Activated naive CD8-positive, alpha-beta T cell treated with anti-CD3 and anti-CD28 coated beads, Interleukin-2, amount 50 U/mL, for 24 hours (primary cell): ENCODE results near the gene CEP131.

ENCODE experiments used
- ATAC-seq: fragments of 150-1000 bp; cut with Tn5 transposase; one replicate; pipeline ENCODE4 v1.10.0; 2021
- DNase-seq: peaks from one replicate; pipeline ENCODE4 v3.0.0; 2021
- H3K27ac Mint-ChIP-seq: one replicate; pipeline ENCODE4 v1.8.0; 2021; ENCODE audit warnings: mild to moderate bottlenecking, mixed read lengths
- H3K27me3 Mint-ChIP-seq: one replicate; pipeline ENCODE4 v1.8.0; 2021; ENCODE audit warnings: mixed read lengths
- H3K36me3 Mint-ChIP-seq: one replicate; pipeline ENCODE4 v1.8.0; 2021; ENCODE audit warnings: low read depth, mixed read lengths
- H3K4me1 Mint-ChIP-seq: one replicate; pipeline ENCODE4 v1.8.0; 2021; ENCODE audit warnings: mixed read lengths
- H3K4me3 Mint-ChIP-seq: one replicate; pipeline ENCODE4 v1.8.0; 2021; ENCODE audit warnings: mild to moderate bottlenecking, moderate library complexity, mixed read lengths
- H3K9me3 Mint-ChIP-seq: one replicate; pipeline ENCODE4 v1.8.0; 2021; ENCODE audit warnings: mixed read lengths

CEP131 gene

DNA sequence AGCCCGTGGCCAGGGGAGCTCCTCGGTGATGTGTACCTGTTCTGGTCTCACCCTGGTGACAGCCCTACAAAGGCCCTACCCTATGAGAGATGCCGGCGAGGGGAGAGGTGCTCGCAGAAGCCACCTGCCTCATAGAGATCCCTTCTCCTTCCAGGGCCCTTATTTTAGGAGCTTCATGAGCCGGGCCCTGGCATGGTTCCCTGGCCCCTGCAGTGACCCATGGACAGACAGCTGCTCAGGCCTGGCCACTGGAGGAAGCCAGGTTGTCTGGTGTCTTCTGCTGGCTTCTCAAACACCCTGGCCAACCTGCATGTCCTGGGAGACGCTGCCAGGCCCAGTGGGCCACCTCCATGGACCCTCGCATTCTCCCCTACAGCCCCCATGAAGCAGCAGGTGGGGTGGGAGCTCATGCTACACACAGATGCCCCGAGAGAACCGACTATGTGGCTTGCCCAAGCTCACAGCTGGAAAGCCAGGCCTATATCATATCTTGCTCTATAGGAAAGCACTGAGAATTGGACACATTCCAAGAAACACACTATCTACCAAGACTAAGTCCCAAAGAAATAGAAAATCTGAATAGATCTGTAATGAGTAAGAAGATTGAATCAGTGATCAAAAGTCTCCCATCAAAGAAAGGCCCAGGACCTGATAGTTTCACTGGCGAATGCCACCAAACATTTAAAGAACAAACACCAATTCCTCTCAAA is 49.6 kb downstream of the CEP131 start:
- Mint-ChIP-seq H3K27me3 (no peaks in the 10 kb centered on the region), H3K9me3 (no peaks in the 10 kb centered on the region), H3K4me1 (no peaks in the 10 kb centered on the region), H3K27ac (no peak overlapping the region), H3K36me3 (no peaks in the 10 kb centered on the region), H3K4me3 (no peak overlapping the region)
- ATAC-seq (no peak), DNase-seq (no peak)

- no peak overlapping the region for H3K27ac Mint-ChIP-seq
- no peak for DNase-seq
- ATAC-seq, result no peak
- H3K4me3 Mint-ChIP-seq, result no peak overlapping the region
- H3K9me3 Mint-ChIP-seq, result no peaks in the 10 kb centered on the region
- peaks cover 2% of the 10 kb centered on the region for H3K4me1 Mint-ChIP-seq
- peaks cover 2% of the 10 kb centered on the region for H3K27me3 Mint-ChIP-seq
- no peaks in the 10 kb centered on the region for H3K36me3 Mint-ChIP-seq
These were observed 50.8 kb downstream of the CEP131 start for GRCh38 chr17:81171941-81172340.

GRCh38 chr17:81170727-81171494 is 51.9 kb downstream of the CEP131 start:
- H3K27ac Mint-ChIP-seq, result no peak overlapping the region
- no peaks in the 10 kb centered on the region for H3K9me3 Mint-ChIP-seq
- H3K36me3 Mint-ChIP-seq, result no peaks in the 10 kb centered on the region
- H3K4me3 Mint-ChIP-seq, result no peak overlapping the region
- ATAC-seq, result no peak
- peaks cover 2% of the 10 kb centered on the region for H3K4me1 Mint-ChIP-seq
- DNase-seq, result no peak
- peaks cover 2% of the 10 kb centered on the region for H3K27me3 Mint-ChIP-seq

- DNase-seq (no peak), ATAC-seq (no peak)
- Mint-ChIP-seq H3K9me3 (no peaks in the 10 kb centered on the region), H3K27me3 (peaks cover 2% of the 10 kb centered on the region), H3K36me3 (no peaks in the 10 kb centered on the region), H3K4me1 (peaks cover 2% of the 10 kb centered on the region), H3K27ac (no peak overlapping the region), H3K4me3 (no peak overlapping the region)
These were observed 52.9 kb downstream of the CEP131 start for GRCh38 chr17:81169870-81170309.

DNA sequence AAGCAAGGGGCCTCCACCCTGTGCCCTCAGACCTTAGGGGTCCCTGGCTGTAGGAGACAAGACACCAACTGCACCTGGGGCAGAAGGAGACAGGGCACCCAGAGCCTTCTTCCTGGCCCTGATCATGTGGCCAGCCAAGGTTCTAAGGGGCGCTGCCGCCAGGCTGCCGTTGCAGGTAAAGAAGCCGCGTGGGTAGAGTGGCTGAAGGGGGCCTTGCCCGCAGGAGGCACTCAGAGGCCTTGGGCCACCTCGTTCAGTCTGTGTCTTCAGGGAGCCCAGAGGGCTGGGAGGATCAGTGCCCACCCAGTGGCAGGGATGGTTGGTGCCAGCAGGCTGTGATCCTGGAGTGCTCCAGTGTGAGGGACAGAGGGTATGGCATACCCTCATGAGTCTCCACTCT is 55.1 kb downstream of the CEP131 start:
- no peak overlapping the region for H3K27ac Mint-ChIP-seq
- H3K4me3 Mint-ChIP-seq, result no peak overlapping the region
- H3K27me3 Mint-ChIP-seq, result peaks cover 9% of the 10 kb centered on the region
- peaks cover 2% of the 10 kb centered on the region for H3K4me1 Mint-ChIP-seq
- no peak for DNase-seq
- no peaks in the 10 kb centered on the region for H3K9me3 Mint-ChIP-seq
- ATAC-seq, result no peak
- no peaks in the 10 kb centered on the region for H3K36me3 Mint-ChIP-seq

DNA sequence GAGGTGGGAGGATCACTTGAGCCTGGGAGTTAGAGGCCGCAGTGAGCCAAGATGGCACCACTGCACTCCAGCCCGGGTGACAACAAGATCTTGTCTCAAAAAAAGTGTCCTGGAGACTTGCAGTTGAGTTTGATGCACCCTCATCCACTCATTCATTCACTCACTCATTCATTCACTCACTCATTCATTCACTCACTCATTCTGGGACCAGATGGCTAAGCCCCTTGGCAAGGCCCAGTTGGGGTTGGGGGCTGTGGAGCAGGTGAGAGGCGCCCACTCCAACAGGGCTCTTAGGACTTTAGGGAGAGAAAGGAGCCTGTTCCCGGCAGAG is 55.6 kb downstream of the CEP131 start:
- ATAC-seq (no peak), DNase-seq (no peak)
- Mint-ChIP-seq H3K4me1 (peaks cover 2% of the 10 kb centered on the region), H3K27ac (no peak overlapping the region), H3K9me3 (no peaks in the 10 kb centered on the region), H3K36me3 (no peaks in the 10 kb centered on the region), H3K4me3 (peak overlapping the region; percentile 57), H3K27me3 (peaks cover 9% of the 10 kb centered on the region)

- DNase-seq, result no peak
- Mint-ChIP-seq H3K4me1 (peaks cover 7% of the 10 kb centered on the region), H3K36me3 (no peaks in the 10 kb centered on the region), H3K27ac (no peak within 1 kb of the TSS), H3K4me3 (peak within 1 kb of the TSS; percentile 57), H3K9me3 (no peaks in the 10 kb centered on the region), H3K27me3 (peaks cover 11% of the 10 kb centered on the region)
- no peak for ATAC-seq
These were observed 56.7 kb downstream of the CEP131 start, which contains the start of gene AATK for GRCh38 chr17:81166033-81166492. Gene AATK, minus strand, starts transcription at chr17:81166221. Its CDS starts 229 bp downstream, at chr17:81165992.

GRCh38 chr17:81165246-81166032 is 57.3 kb downstream of the CEP131 start, which contains the start of gene PVALEF:
Gene PVALEF, plus strand, starts transcription at chr17:81165507. Its CDS starts 15,720 bp downstream, at chr17:81181227.
- Mint-ChIP-seq H3K36me3 (no peaks in the 10 kb centered on the region), H3K4me3 (peak within 1 kb of the TSS; percentile 24), H3K27me3 (peaks cover 11% of the 10 kb centered on the region), H3K9me3 (no peaks in the 10 kb centered on the region), H3K27ac (no peak within 1 kb of the TSS), H3K4me1 (peaks cover 11% of the 10 kb centered on the region)
- DNase-seq (no peak), ATAC-seq (no peak)

- H3K36me3 Mint-ChIP-seq, result no peaks in the 10 kb centered on the region
- DNase-seq (no peak), ATAC-seq (no peak)
- H3K4me3 Mint-ChIP-seq, result no peak overlapping the region
- H3K27ac Mint-ChIP-seq, result no peak overlapping the region
- H3K27me3 Mint-ChIP-seq, result peaks cover 11% of the 10 kb centered on the region
- peaks cover 12% of the 10 kb centered on the region for H3K4me1 Mint-ChIP-seq
- no peaks in the 10 kb centered on the region for H3K9me3 Mint-ChIP-seq
These were observed 58.2 kb downstream of the CEP131 start for GRCh38 chr17:81164371-81165245.

GRCh38 chr17:81163703-81164370 is 58.9 kb downstream of the CEP131 start:
- no peaks in the 10 kb centered on the region for H3K36me3 Mint-ChIP-seq
- DNase-seq, result no peak
- ATAC-seq, result no peak
- H3K27ac Mint-ChIP-seq, result no peak overlapping the region
- peaks cover 11% of the 10 kb centered on the region for H3K27me3 Mint-ChIP-seq
- no peaks in the 10 kb centered on the region for H3K9me3 Mint-ChIP-seq
- no peak overlapping the region for H3K4me3 Mint-ChIP-seq
- H3K4me1 Mint-ChIP-seq, result peaks cover 14% of the 10 kb centered on the region

- Mint-ChIP-seq H3K9me3 (no peaks in the 10 kb centered on the region), H3K36me3 (no peaks in the 10 kb centered on the region), H3K27ac (no peak overlapping the region), H3K4me3 (no peak overlapping the region), H3K4me1 (peaks cover 14% of the 10 kb centered on the region), H3K27me3 (peaks cover 11% of the 10 kb centered on the region)
- DNase-seq, result no peak
- ATAC-seq, result no peak
These were observed 59.6 kb downstream of the CEP131 start for GRCh38 chr17:81163051-81163695.

DNA sequence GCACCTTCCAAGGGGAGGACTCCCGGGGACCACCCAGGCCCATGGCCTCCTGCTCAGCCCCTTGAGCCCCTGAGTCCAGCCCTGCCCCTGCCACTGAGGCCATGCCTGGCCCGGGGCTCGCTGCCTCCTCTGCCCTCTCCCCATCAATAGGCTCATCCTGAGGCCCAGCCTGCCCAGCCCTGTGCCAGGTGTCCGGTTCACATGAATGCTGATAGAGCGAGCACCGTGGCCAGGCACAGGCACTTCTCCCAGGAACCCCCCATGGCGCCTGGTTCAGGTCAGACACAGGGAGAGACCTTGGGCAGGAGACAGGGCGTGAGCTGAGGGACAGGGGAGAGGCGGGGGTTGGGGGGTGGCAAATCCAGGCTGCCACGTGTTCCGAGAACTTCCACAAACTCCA is 60.3 kb downstream of the CEP131 start:
- Mint-ChIP-seq H3K27me3 (peaks cover 11% of the 10 kb centered on the region), H3K9me3 (no peaks in the 10 kb centered on the region), H3K36me3 (no peaks in the 10 kb centered on the region), H3K4me3 (no peak overlapping the region), H3K27ac (no peak overlapping the region), H3K4me1 (peaks cover 14% of the 10 kb centered on the region)
- ATAC-seq, result no peak
- no peak for DNase-seq

GRCh38 chr17:81161972-81162371 is 60.8 kb downstream of the CEP131 start:
- H3K9me3 Mint-ChIP-seq, result no peaks in the 10 kb centered on the region
- no peak overlapping the region for H3K27ac Mint-ChIP-seq
- H3K4me1 Mint-ChIP-seq, result peaks cover 12% of the 10 kb centered on the region
- peaks cover 8% of the 10 kb centered on the region for H3K27me3 Mint-ChIP-seq
- no peak overlapping the region for H3K4me3 Mint-ChIP-seq
- H3K36me3 Mint-ChIP-seq, result no peaks in the 10 kb centered on the region
- no peak for DNase-seq
- no peak for ATAC-seq
